T-helper 22 cell (primary cell): Measurements from ENCODE around the gene LYZ.

Experiments
- DNase-seq: peaks from one replicate; pipeline ENCODE4 v3.0.0-alpha.2; 2020; ENCODE audit warnings: low read depth

LYZ gene

GRCh38 chr12:69338936-69339335, 9.2 kb upstream of the LYZ start:
- DNase-seq, result no peak

- DNase-seq, result no peak
These were observed 8.2 kb upstream of the LYZ start for GRCh38 chr12:69339999-69340398.

GRCh38 chr12:69341328-69341727, 6.9 kb upstream of the LYZ start:
- DNase-seq, result no peak

DNA sequence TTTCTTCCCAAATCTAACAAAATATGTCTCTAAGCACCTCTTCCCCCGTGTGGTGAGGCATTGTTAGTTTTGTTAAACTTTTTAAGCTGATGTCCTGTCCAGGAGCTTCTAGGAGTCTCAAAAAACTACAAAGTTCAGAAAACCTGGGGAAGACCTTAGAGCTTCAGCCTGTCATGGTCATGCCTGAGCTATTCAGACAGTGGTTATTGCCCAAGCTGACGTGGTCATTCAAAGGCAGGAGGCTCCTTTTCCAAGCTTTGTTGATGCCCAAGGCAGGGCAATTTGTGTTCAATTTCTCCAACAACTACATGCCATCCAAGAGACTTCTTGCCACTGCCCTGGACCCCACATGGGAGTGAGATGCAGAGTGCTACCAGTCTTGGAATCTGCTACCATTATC, 5.8 kb upstream of the LYZ start:
- DNase-seq, result no peak

GRCh38 chr12:69343357-69343756, 4.8 kb upstream of the LYZ start:
- no peak for DNase-seq

DNA sequence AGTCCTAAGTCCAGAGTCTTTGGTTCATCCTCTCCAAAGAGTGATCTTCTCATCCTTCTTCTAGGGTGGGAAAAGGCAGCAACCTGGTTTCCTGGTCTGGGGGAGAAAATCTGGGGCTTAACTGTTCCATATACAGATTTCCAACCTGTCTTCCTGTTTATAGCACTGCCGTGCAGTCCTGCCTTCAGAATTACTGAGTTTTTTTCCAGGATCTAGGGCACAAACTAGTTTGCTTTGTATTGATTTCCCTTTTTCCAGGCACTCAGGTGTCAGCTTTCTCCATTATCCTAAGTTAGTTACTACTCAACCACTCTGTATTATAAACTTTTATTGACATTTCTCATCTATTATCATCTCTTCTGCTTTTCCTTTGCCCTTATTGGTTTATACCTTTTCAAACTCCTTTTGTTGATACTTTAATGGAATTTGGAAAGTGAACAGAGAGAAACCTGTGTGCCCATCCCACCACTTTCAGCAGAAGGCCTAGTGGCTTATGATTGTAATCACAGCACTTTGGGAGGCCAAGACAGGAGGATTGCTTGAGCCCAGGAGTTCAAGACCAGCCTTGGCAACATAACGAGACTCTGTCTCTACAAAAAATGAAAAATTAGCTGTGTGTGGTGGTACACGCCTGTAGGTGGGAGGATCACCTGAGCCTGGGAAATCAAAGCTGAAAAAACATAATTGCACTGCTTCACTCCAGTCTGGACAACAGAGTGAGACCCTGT, 4.1 kb upstream of the LYZ start:
- no peak for DNase-seq

GRCh38 chr12:69345077-69345476, 3.1 kb upstream of the LYZ start:
- no peak for DNase-seq

- DNase-seq, result no peak
These were observed 2.4 kb upstream of the LYZ start for GRCh38 chr12:69345742-69346141.

GRCh38 chr12:69350002-69350626, 1.9 kb downstream of the LYZ start:
- DNase-seq, result no peak

DNA sequence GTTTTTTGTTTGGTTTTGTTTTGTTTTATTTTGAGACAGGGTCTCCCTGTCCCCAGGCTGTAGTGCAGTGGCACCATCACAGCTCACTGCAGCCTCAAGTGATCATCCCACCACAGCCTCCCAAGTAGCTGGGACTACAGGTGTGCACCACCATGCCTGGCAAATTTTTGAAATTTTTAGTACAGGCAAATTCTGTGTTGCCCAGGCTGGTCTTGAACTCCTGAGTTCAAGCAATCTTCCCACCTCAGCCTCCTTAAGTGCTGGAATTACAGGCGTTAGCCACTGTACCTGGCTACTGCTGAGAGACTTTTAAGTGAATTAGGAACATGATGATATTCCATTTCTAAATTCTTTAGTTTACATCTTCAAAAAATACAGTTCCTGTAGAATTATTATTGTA, 2.6 kb downstream of the LYZ start:
- no peak for DNase-seq

- no peak for DNase-seq
These were observed 3.5 kb downstream of the LYZ start for GRCh38 chr12:69351462-69352236.

- DNase-seq, result no peak
These were observed 4.7 kb downstream of the LYZ start for GRCh38 chr12:69352904-69353303.

DNA sequence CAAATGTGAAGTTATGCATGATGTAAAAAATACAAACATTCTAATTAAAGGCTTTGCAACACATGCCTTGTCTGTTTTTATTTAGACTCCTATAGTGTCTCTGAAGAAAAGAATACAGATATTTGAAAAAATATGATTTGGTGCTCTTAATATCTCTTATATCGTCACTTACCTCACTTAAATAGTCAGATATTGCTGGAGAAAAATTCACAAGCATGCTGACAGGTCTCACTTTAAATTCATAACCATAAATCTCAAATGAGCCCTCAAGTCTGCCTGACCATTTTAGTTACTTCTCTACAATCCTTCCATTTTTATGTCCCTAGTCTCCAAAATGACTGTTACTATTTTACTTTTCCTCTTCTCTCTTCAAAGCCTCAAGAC, 6.0 kb downstream of the LYZ start:
- no peak for DNase-seq

GRCh38 chr12:69354556-69355187, 6.5 kb downstream of the LYZ start:
- DNase-seq, result no peak

- DNase-seq, result no peak
These were observed 7.3 kb downstream of the LYZ start for GRCh38 chr12:69355363-69356028.

DNA sequence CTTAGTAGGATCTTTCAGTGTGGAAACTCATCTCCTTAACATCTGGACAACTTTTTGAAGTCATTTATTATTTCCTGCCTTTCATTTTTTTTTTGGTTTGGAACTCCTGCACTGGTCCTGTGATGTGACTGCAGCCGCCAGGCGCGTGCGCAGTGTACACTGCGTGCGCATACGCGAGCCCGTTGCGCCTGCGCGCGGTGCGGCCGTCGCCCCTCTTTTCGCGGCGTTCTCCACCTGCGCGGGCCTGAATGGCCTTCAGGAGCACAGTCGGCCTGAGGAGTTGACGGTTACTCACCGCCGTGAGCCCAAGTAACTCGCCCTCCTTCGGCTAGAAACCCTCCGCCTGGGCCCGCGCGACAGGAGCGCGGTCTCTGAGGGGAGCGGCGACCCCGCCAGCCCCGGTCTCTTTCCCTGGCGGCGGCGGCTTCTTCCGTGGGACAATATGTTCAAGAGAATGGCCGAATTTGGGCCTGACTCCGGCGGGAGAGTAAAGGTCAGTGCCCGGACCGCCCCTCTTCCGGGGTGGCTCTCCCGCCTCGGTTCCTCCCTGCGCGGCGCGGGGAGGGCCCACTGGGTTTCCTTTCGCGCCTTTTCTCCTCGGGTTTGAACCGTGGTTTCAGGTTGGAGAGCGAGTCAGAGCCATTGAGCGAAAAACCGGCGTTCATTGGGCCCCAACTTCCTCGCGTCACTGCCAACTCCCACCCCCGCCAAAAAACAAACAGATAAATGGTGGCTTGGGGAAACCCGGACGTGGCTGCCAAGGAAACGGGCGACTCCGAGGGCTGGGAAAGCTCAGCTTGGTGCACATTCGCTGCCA, 11.6 kb downstream of the LYZ start, which contains the start of gene YEATS4:
Gene YEATS4, plus strand, starts transcription at position 213 of the 817 bp plus-strand sequence. Its CDS starts 230 bp downstream, at position 443.
- DNase-seq, result peak; percentile 81

GRCh38 chr12:69360348-69360672, 12.1 kb downstream of the LYZ start:
- DNase-seq, result no peak

DNA sequence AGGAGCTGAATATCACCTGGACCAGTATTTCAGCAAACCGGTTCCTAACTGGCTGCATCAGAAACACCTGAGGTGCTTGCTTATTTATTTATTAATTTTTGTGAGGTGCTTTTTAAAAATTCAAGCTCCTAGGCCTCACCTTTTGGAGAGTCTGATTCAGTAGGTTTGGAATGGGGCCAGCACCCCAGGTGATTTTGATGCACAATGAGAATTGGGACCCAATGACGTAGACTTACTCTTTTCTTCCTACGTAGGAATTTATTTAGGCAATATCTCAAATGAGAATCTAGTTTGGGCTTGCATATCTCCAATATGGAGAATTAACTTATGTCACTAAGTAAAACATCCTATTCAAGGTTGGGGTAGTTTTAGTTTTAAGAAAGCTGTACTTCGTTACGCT, 18.6 kb downstream of the LYZ start:
- DNase-seq, result no peak

GRCh38 chr12:69368171-69368570, 20.0 kb downstream of the LYZ start:
- no peak for DNase-seq

GRCh38 chr12:69383074-69383473, 34.9 kb downstream of the LYZ start:
- DNase-seq, result no peak

- DNase-seq, result no peak
These were observed 36.9 kb downstream of the LYZ start for GRCh38 chr12:69385038-69385437.
